ENCODE measurements around the gene MYLK.
"Not testable (repeated sequence)": the region's sequence is repeated elsewhere in the genome, so short reads cannot be mapped to it uniquely, and the experiment has no call there.

MYLK gene

GRCh38 chr3:123610331-123610730 is 273.8 kb downstream of the MYLK start:
- intact Hi-C loops (cut with DNase I): no loop called here
- DNase-seq: no peak

- intact Hi-C loops (cut with DNase I): no loop called here
- no peak for DNase-seq
Observed at GRCh38 chr3:123609063-123609462, 275.1 kb downstream of the MYLK start.

GRCh38 chr3:123608263-123608937 is 275.7 kb downstream of the MYLK start:
- intact Hi-C loops (cut with DNase I): no loop called here
- no peak for DNase-seq

GRCh38 chr3:123606527-123606926 is 277.6 kb downstream of the MYLK start:
- intact Hi-C loops (cut with DNase I): no loop called here

GRCh38 chr3:123605789-123606234 is 278.3 kb downstream of the MYLK start:
- intact Hi-C loops (cut with DNase I): no loop called here
- no peak for DNase-seq

More at GRCh38 chr3:123606527-123606926, 277.6 kb downstream of the MYLK start:
- no peak for DNase-seq

GRCh38 chr3:123603153-123603552 is 281.0 kb downstream of the MYLK start:
- intact Hi-C loops (cut with DNase I); DNase-seq: not testable (repeated sequence)

- no peak for DNase-seq
- intact Hi-C loops (cut with DNase I): no loop called here
Observed at GRCh38 chr3:123602325-123602724, 281.8 kb downstream of the MYLK start.

GRCh38 chr3:123600863-123601262 is 283.3 kb downstream of the MYLK start:
- intact Hi-C loops (cut with DNase I); DNase-seq: not testable (repeated sequence)

GRCh38 chr3:123597561-123597960 is 286.6 kb downstream of the MYLK start:
- DNase-seq: no peak
- intact Hi-C loops (cut with DNase I): no loop called here

- intact Hi-C loops (cut with DNase I): no loop called here
- no peak for DNase-seq
Observed at GRCh38 chr3:123595396-123596180, 288.5 kb downstream of the MYLK start.

- intact Hi-C loops (cut with DNase I): no loop called here
- DNase-seq: peak in 4 of 42 donors; percentile 6 to 37 (median 20)
Observed at GRCh38 chr3:123593381-123593780, 290.8 kb downstream of the MYLK start.

- intact Hi-C loops (cut with DNase I): no loop called here
- DNase-seq: no peak
Observed at GRCh38 chr3:123590685-123591450, 293.3 kb downstream of the MYLK start.

GRCh38 chr3:123587401-123587800 is 296.7 kb downstream of the MYLK start:
- intact Hi-C loops (cut with DNase I): loop anchor here (5.0 kb wide), 1 partner anchor 35 kb away; no protein-coding TSS in a partner anchor

GRCh38 chr3:123586968-123587367 is 297.2 kb downstream of the MYLK start:
- DNase-seq: no peak
- intact Hi-C loops (cut with DNase I): loop anchor here (5.0 kb wide), 1 partner anchor 35 kb away; no protein-coding TSS in a partner anchor

More at GRCh38 chr3:123587401-123587800, 296.7 kb downstream of the MYLK start:
- DNase-seq: no peak

GRCh38 chr3:123586131-123586530 is 298.0 kb downstream of the MYLK start:
- intact Hi-C loops (cut with DNase I): loop anchor here (5.0 kb wide), 1 partner anchor 36 kb away; no protein-coding TSS in a partner anchor
- DNase-seq: peak; percentile 25 to 88 (median 60)

GRCh38 chr3:123584988-123585937 is 298.9 kb downstream of the MYLK start, which contains the start of gene HACD2:
Gene HACD2, minus strand, starts transcription at chr3:123585053. Its CDS starts 26 bp downstream, at chr3:123585027.
- DNase-seq: peak; percentile 92 to 99 (median 97)
- intact Hi-C loops (cut with DNase I): loop anchor here (5.0 kb wide), 1 partner anchor 37 kb away; no protein-coding TSS in a partner anchor

GRCh38 chr3:123584284-123584987 is 299.7 kb downstream of the MYLK start:
- intact Hi-C loops (cut with DNase I): no loop called here
- DNase-seq: peak in 41 of 42 donors; percentile 15 to 84 (median 67)

All from head of caudate nucleus (tissue), 42 donors.